Ramos (cell line): ENCODE data around the gene AMN.

Experiments used
- in situ Hi-C: fragments of 300-500 bp; cut with MboI; formaldehyde crosslinking; loops from one replicate; pipeline ENCODE4 v1.14.3; 2022; ENCODE audit warnings: low sequenced_read_pairs; ENCODE audit not compliant: unreplicated experiment

AMN gene

DNA sequence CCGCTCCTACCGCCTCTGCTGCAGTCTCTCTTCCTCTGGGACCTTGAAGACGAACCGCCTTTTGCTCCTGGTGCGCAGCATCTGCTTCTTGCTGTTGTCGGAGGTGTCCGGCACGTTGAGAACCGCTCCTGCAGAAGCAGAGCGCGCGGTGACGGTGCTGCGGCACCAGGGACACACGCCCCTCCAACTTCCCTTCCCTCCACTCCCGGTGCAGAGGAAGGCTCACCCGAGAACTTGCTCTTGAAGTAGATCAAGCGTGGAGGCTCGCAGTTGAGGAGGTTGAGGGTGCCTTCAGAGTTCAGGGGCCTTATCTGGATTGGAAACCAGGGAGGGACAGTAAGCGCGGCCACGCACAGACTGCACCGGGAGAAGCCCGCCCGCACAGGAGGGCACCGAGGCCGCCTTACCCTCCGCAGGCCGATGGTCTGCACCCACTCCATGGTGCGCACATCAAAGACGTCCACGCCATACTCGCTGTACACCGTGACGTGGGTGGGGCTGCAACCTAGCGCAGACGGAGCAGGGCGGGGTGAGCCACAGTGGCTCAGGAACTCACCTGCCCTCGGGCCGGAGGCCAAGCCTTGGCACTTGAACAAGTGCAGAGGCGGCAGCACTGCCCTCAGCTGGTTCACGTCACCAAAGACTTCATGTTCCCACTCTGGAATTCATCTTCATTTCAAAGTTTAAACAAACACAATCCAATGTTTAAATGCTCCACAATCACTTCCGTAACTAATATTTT is 17.5 kb downstream of the AMN start:
- in situ Hi-C loops, result no loop called here

DNA sequence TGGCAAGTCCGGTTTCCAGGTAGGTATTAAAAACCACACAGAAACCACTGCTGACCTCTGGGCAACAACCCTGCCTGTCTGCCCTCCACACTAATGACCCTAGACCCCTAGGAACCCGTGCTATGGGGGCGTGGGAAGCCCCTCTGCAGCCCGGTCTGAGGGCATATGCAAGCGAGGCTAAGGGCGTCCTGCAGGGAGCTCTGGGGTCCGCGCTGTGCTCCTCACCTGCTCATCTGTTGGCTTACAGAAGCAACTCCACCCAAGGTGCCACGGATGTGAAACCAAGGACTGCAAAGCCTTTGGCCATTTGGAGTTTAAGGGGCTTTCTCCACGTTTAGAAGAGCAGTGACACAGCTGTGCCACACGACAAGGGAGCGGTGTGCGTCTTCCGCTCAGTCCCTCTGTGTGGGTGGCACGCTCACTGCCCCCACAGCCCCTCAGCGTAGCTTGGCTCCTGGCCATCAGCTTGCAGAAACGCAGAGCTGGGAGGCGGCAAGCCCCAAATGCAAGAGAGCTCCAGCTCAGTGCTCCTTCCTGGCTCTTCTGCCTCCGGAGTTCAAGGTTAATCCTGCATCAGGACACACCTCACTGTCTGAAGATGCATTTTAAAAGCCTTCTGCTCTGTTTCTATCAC is 18.4 kb downstream of the AMN start:
- in situ Hi-C loops, result no loop called here

DNA sequence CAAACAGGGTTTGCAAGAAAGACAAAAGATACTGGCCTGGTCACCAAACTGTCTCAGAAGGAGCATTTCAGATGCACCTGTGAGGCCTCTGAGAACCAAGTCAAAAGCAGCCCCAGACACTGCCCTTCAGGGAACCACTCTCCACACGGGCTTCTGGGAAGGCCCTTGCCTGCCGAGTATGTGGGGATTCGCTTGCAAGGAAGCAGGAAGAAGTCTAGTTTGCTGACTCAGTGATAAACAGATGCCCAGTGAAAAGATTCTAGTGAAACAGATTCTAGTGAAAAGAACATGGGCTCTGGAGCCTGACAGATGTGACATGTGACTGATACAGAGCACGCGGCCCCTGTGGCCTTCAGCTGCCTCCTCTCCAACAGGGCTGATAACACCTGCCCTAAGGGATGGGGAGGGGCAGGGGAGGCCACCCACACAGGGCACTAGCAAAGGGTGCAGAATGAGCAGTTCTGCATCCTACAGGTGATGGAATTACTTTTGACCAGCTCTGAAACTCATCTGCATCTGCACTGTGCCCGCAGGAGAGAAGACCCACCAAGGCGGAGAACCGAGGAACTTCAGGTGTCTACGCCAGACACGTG is 19.1 kb downstream of the AMN start:
- in situ Hi-C loops, result no loop called here

DNA sequence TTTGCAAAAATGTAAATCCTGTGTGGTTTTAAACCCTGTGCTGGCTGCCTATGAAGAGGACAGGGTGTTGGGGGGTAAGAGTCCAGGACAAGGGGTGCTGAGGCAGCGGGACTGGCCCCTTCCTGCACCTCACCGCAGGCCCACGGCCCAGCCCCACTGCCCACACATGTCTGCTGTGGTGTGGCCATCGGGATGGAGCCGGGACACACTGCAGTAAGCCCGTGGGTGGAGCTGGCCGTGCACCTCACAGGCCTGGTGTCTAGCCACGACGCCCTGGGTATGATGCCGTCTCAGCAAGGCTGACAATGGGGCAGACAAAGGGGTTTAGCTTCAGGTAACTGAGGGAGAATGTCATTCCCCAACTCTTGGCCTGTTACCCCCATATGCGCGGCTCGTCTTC is 19.6 kb downstream of the AMN start:
- in situ Hi-C loops, result no loop called here

DNA sequence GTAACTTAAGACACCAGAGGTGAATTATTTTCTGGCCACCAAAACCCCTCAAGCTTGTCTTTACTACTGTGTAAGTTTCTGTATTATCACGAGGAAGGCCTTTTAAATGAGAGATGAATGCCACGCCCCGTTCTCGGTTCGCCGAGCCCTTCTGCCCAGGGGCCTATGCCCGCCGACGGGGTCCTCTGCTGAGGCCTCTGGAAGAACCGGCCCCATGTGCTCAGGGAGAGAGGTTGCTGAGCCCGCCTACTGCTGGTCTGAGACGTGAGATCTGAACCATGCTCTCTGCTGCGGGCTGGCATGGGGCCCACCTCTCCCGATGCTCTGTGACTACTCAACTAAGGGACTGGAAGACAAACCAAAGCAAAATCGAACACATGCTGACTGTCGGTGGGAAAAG is 21.0 kb downstream of the AMN start:
- in situ Hi-C loops, result no loop called here

DNA sequence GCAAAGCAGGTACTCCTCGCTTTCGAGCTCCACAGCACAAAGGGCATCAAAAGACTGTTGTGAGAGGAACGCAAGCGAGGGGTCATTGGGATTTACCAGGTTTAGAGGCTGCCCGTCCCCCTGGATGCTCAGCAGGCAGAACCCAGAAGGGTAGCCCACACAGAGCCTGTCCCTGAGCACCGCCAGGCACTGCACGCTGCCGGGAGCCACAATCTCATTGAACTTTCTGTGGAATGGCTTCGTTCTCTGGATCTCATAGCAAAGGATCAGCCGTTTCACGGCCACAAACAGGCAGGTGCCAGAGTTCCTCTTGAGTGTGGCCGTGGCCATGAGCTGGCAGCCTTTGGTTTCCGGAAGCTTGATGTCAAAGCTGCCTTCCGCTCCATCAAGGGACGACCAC is 21.5 kb downstream of the AMN start:
- in situ Hi-C loops, result no loop called here

DNA sequence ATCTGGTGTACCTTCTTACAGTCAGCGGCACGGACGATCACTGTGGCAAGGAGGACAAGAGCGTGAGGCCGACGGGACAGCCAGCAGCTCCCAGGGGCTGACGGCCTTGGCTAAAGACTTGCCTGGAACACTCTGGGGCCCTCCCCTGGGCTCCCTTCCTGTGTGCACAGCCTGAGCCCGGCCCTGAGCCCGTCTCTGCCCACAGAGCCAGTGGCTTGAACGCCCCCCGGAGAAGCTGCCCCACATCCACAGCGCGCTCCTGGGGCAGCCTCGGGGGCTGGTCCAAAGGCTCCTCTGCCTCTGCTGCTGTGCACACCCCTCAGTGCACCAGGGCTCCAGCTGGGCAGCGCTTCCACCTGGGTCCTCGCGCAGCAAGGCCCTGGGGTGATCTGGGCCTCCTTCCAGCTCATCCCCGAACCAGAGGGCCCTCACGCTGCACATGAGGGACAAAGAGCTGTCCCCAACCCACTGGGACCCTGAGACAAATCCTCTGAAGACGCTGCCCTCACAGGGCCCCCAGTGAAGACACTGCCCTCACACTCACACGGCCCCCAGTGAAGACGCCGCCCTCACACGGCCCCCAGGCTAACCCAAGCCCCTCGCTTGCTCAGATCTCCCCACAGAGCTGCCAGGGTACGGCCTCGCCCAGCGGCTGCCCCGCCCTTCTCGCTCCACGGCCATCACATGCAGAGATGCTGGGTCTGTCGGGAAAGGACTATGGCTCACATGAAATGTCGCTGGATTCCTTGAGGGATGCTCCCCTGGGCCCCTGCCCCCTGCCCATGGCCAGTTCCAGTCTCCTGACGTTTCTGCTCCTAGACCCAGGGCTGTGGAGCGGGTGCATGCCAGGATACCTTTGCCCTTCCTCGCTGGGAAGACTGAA is 22.2 kb downstream of the AMN start:
- in situ Hi-C loops, result no loop called here

DNA sequence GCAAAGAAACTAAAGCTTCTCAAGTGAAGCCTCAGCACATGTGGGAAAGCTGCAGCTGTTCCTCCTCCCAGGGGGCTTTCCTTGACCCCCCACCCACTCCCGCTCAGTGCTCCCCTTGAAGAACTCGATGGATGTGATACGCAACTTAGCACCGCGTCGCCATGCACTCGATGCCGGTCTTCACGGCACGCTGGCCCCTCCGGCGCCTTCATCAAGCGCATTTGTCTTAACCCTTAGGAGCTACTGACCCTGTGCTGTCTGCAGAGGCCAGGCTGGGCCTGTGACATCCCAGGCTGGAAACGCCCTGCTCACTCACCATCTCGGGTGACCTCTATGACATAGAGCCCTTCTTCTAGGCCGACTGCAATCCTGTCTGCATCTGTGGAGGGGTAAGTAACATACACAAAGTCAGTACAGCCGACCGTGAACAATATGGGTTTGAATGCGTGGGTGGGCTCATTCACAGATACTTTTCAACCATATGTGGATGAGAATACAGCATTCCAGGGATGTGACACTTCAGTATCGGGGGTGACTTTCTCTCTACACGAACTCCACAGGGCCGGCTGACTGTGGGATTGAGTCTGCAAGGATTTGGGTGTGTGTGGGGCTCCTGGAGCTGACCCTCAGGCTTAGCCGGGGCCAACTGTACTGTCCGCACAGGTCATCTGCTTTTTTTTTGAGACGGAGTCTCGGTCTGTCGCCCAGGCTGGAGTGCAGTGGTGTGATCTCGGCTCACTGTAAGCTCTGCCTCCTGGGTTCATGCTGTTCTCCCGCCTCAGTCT is 23.1 kb downstream of the AMN start:
- in situ Hi-C loops, result no loop called here

DNA sequence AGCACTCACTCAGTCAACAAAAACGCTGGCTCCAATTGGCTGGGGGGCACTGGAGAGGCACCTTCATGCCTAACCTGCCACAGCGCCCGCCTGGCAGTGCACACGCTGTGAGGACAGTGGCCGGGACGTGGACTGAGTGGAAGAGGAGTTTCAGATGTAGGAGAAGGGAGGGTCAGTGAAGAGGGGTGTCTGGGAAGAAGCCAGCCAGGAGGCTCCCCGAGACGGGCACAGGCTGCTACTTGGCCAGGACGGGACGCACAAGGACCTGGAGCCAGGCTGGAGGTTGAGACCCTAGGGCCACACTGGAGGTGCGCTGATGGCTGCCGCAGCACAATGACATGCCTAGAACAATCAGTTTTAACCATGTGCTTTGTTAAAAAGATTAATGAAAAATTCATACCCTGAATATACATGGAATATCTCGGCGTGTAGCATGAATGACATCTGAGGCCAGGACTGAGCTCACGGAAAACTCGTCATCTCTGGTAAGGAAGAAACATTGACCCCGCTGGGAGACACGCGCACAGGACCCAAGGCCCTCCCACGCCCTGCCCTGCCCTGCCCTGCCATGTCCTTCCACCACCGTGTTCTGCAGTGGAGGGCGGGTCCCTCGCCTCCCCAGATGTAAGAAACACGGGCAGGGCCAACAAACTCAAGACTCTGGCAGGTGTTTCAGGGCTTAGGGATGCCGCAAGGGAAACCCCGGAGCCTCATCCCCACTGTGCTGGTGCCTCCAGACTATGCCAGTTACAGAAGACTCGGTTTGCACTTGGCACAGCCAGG is 25.0 kb downstream of the AMN start:
- in situ Hi-C loops, result no loop called here

DNA sequence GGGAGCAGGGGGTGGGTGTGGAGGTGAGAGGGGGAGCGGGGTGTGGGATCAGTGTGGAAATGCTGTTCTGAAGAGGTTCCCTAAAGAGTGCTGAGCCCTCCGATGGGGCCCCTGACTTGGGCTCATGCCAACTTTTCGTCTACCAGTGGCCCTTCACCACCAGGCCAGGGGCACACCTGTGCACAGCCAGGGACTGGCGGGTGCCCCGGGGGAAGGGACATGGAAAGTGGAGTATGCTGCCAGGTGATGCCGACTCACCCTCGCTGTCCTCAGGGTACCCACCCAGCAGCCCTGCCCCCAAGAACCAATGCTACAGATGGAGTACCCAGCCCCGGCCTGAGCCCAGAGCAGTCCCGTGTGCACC is 26.2 kb downstream of the AMN start:
- in situ Hi-C loops, result no loop called here

DNA sequence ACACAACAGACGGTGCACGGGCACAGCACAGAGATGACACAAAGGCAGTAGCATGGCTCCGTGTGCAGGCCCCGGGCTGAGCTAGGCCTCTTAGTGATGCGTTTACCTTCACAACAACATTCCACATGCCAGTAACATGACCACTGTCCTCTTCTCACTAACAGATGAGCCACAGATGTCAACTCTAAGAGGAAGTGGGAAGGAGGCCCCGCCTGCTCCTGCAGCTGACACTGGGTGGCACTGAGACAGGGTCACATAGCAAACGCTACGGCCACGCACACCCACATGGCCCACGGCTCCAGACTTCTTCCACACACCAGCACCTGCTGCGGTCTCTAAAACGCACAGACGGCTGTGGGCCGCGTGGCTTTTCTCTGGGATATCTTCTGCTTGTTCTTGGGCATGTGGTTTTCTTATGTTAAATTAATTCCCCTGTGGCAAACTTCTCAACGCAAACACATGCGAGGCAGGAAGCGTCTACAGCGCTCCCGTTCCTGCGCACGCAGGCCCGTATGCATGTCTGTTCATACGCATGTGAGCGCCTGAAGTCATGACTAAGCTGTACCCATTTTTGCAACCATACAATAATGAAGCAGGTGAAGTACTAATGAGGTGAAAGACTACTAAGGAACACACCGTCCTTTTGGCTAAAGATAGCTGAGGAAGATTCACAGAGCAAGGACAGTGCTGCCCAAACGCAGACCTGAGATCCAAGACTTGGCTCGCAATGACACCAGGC is 26.8 kb downstream of the AMN start:
- in situ Hi-C loops, result no loop called here

DNA sequence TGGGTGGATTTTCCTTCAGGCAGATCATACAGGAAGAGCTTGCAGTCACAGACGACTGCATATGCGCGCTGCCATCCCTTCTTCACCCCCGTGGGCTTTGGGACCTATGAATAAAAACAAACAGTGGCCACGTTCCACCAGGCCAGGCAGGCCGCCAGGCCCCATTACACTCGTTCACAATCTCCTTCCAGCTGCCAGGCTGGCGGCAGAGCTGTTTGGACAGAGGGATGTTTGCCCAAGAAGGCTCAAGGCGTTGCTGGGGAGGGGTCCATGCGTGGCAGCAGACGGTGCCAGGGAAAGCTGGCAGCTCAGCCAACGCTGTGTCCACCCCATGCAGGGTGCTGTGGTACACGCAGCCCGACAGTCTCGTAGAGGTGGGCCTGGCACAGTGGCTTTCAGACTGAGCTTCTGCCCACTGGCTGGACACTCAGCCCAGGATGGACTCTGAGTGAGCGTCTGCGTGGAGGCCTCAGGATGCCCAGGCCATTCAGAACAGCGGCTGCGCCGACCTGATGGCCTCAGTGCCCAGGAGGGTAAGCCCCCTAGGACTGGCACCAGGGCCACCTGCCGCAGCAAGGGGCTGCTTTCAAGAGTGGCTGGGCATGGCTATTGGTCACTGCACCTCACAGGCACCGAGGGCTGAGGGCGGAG is 27.5 kb downstream of the AMN start:
- in situ Hi-C loops, result no loop called here

DNA sequence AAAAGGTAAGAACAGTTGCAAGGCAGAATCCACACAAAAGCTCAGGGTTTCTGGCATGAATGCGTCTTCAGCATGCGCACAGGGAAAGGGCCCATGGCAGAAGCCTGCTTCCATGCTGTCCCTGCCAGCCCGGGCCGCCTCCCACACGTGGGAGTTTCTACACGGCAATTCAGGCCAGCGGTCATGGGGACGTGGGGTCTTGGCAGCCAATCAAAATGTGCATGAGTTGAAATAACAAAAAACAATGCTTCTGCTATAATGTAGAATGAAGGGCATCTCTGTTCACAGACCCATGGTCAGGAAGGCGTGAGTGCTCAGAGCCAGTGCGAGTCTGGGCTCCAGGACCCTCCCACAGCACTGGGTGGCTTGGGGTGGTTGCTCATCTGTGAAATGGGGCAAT is 28.6 kb downstream of the AMN start:
- in situ Hi-C loops, result no loop called here

DNA sequence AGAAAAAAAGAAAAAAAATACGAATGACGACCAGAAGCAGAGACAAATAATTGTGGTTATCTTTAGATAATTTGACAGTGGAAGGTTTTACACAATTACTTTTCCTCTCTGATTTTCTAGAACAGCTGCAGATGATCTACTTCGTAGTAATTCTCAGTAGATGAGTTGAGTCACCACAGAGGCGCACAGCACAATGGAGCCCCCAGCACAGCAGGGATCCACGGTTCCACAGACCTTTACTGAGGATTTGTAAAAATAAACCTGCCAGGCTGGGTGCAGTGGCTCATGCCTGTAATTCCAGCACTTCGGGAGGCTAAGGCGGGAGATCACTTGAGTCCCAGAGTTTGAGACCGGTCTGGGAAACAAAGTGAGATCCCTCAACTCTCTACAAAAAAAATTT is 29.3 kb downstream of the AMN start:
- in situ Hi-C loops, result no loop called here

DNA sequence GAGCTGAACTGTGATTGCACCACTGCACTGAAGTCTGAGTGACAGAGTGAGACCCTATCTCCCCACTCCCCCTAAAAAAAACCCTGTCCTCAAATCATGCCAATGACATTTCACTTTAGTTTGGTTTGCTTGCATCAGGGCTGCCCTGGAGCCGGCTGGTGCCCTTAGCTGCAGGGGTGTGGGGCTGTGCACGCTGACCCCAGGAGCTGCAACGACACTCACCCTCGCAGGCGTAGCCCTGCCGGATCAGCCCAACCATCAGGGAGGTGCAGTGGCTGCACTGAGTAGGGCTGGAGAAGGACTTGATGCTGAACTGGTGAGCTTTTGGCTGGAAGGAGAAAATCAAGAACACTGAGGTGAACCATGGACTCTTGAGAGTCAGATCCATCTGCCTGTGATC is 29.8 kb downstream of the AMN start:
- in situ Hi-C loops, result no loop called here

DNA sequence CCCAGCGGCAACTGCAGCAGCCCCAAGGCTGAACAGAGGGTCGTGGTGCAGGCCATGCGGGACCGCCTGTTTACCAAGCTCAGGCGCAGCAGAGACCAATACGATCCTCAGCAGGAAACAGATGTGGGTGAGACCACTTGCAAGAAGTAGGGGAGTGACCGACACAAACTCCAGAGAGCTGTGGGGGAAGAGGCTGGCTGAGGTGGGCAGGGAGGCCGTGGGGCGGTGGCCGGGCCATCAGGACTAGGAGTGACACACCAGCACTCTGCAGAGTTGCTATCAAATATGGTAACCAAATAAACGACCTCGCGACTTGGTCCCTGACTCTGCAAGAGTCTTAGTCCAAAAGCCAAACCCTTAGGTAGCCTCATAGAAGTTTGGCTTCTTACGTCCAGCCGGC is 30.6 kb downstream of the AMN start:
- in situ Hi-C loops, result no loop called here

DNA sequence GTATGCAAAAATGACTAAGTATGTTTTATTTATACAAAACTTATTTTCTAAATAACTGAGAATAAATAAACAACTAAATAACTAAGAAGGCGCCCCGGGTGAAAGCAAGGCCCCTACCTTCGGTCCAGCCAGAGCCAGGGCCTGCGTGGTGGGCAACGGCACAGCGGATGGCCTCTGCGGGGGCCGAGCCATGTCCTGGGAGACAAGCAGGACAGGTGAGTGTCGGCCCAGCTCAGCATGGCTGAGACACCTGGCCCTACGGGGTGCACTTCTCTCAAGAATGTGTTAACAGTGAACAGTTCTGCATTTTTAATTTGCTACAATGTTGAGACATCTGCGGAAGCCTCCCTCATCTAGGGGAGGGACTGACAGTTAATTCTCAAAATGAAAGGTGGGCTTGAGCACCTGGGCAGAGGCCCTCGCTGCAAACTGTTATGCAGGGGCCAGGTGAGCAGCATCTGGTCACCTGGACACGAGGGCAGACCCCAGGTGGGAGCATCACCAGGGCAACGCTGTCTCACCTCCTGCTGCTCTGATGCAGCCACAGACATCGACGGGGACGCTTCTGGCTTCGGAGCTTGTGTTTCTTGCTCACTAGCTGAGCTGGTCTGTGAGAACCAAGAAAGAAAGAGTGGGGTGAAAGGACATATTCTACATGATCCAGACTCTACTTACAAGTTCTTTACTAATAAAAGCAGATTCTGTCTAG is 31.8 kb downstream of the AMN start:
- in situ Hi-C loops, result no loop called here
